HepG2 (cell line): ENCODE results near the gene NUP93.

ENCODE experiments used
- MAFG ChIP-seq: sonication (generic); formaldehyde crosslinking; IDR thresholded peaks from 2 replicates; pipeline ENCODE4 v1.5.1; 2020; ENCODE audit warnings: mild to moderate bottlenecking, missing genetic modification reagents
- ZBTB4 ChIP-seq: sonication (generic); formaldehyde crosslinking; IDR thresholded peaks from 2 replicates; pipeline ENCODE4 v1.4.0; 2020; ENCODE audit warnings: missing genetic modification reagents, mild to moderate bottlenecking, borderline replicate concordance
- ZNF3 ChIP-seq: IDR thresholded peaks from 2 replicates; pipeline ENCODE4 v1.7.0; 2017; ENCODE audit warnings: inconsistent platforms

- no peak for TF ChIP-seq ZNF3 (CRISPR knock-in tag)
- no peak for TF ChIP-seq ZBTB4 (CRISPR knock-in tag)
- no peak for TF ChIP-seq MAFG (CRISPR knock-in tag)
These were observed 167.3 kb downstream of the NUP93 start for GRCh38 chr16:56897026-56897799.
